Neural crest cell (in vitro differentiated cells): ENCODE results near the gene ORC3. TPM values are rescaled to one million over a fixed set of nuclear protein-coding genes. Genes with fewer than 3 reads are reported as not detected.

Source experiments
- DNase-seq: peaks from one replicate; pipeline ENCODE4 v3.0.0; 2021; ENCODE audit warnings: low read depth, mixed read lengths, low spot score
- H3K27ac Mint-ChIP-seq: one replicate; pipeline ENCODE4 v1.8.0; 2021; ENCODE audit warnings: mild to moderate bottlenecking, mixed read lengths; ENCODE audit not compliant: unreplicated experiment
- H3K27me3 Mint-ChIP-seq: 2 replicates; pipeline ENCODE4 v1.8.0; 2021; ENCODE audit warnings: low read depth, mild to moderate bottlenecking, mixed read lengths
- H3K36me3 Mint-ChIP-seq: 2 replicates; pipeline ENCODE4 v1.8.0; 2021; ENCODE audit warnings: low read depth, mild to moderate bottlenecking, mixed read lengths
- H3K4me1 Mint-ChIP-seq: 2 replicates; pipeline ENCODE4 v1.8.0; 2021; ENCODE audit warnings: mixed read lengths
- H3K4me3 Mint-ChIP-seq: one replicate; pipeline ENCODE4 v1.8.0; 2021; ENCODE audit warnings: mild to moderate bottlenecking, mixed read lengths
- H3K9me3 Mint-ChIP-seq: 2 replicates; pipeline ENCODE4 v1.8.0; 2021; ENCODE audit warnings: mixed read lengths
- total RNA-seq: library from RNA; stranded (reverse); gene quantifications from 2 replicates; pipeline ENCODE4 v1.2.1, GENCODE V29; 2021
- TF ChIP-seq, protein P1 (sequence below): fragments of 200-600 bp; sonication (generic); conservative IDR thresholded peaks from 2 replicates; pipeline ENCODE4 v1.5.0; 2021; ENCODE audit warnings: antibody characterized with exemption, mild to moderate bottlenecking

Gene ORC3
- total RNA-seq, 1 donor from 2014 or later, result 37.3 TPM

DNA sequence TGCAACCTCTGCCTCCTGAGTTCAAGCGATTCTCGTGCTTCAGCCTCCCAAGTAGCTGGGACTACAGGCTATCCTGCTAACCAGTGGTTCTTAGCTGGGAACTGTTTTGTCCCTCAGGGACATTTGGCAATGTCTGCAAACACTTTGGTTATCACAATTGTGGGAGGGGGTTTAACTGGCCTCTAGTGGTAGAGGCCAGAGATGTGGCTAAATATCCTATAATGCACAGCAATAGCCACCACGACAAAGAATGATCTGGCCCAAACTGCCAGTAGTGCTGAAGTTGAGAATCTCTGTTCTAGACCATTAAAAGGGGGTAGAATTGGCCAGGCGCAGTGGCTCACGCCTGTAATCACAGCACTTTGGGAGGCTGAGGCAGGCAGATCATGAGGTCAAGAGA, 83.3 kb downstream of the ORC3 start:
- DNase-seq, result no peak
- Mint-ChIP-seq H3K27ac (no peak overlapping the region), H3K4me1 (no peaks in the 10 kb centered on the region), H3K36me3 (peaks cover 23% of the 10 kb centered on the region), H3K4me3 (no peak overlapping the region), H3K9me3 (no peaks in the 10 kb centered on the region), H3K27me3 (no peaks in the 10 kb centered on the region)
- TF ChIP-seq, protein P1, sequence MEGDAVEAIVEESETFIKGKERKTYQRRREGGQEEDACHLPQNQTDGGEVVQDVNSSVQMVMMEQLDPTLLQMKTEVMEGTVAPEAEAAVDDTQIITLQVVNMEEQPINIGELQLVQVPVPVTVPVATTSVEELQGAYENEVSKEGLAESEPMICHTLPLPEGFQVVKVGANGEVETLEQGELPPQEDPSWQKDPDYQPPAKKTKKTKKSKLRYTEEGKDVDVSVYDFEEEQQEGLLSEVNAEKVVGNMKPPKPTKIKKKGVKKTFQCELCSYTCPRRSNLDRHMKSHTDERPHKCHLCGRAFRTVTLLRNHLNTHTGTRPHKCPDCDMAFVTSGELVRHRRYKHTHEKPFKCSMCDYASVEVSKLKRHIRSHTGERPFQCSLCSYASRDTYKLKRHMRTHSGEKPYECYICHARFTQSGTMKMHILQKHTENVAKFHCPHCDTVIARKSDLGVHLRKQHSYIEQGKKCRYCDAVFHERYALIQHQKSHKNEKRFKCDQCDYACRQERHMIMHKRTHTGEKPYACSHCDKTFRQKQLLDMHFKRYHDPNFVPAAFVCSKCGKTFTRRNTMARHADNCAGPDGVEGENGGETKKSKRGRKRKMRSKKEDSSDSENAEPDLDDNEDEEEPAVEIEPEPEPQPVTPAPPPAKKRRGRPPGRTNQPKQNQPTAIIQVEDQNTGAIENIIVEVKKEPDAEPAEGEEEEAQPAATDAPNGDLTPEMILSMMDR, result no peak

DNA sequence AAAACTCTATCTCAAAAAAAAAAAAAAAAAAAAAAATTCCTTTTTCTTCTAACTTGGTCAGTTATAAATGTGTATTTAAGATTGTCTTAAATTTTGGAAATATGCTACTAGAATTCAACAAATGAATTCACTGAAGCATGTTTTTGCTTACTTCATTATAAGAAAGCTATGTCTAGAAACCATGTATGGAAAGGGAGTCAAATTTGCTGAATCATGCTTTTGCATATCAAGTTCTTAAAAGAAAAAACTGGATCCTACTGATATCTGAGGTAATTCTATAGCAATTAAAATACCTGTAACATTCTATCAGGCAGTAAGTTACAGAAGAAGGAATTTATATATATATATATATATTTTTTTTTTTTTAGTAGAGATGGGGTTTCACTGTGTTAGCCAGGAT, 84.4 kb downstream of the ORC3 start:
- no peak overlapping the region for H3K4me3 Mint-ChIP-seq
- no peak overlapping the region for H3K27ac Mint-ChIP-seq
- DNase-seq, result no peak
- H3K36me3 Mint-ChIP-seq, result peaks cover 23% of the 10 kb centered on the region
- TF ChIP-seq, protein P1, result no peak
- H3K4me1 Mint-ChIP-seq, result no peaks in the 10 kb centered on the region
- H3K27me3 Mint-ChIP-seq, result no peaks in the 10 kb centered on the region
- no peaks in the 10 kb centered on the region for H3K9me3 Mint-ChIP-seq

DNA sequence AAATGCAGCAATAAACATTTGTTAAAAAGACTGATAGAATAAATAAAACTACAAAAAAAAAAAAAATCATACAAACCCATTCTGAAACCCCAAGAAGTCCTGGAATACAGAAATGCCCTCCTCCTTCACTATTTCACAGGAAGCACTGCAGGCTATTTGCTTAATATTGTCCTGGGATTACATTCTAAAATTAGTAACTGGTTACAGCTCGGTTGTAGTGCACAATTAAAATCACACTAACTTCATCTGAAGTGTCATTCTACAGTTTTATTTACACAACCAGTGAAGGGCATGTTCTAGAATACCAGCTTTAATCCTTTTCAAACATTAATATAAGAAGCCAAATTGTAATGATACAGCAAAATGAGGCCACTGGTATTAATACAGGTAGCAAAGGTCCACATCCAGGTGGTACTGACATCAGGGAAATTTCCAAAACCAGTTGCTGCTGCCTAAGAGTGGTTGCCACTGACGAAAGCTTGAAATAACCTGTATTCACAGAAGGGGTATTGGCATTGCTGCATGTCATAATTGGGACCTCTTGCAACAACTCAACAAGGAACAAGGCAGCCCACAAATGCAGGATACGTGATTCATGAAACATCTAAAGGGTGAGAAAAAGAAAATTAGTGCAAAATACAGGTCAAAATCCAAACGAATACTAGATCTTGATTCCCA, 85.2 kb downstream of the ORC3 start:
- Mint-ChIP-seq H3K27ac (no peak overlapping the region), H3K36me3 (peaks cover 26% of the 10 kb centered on the region), H3K4me3 (no peak overlapping the region), H3K27me3 (no peaks in the 10 kb centered on the region), H3K4me1 (no peaks in the 10 kb centered on the region), H3K9me3 (no peaks in the 10 kb centered on the region)
- TF ChIP-seq, protein P1, result no peak
- no peak for DNase-seq

DNA sequence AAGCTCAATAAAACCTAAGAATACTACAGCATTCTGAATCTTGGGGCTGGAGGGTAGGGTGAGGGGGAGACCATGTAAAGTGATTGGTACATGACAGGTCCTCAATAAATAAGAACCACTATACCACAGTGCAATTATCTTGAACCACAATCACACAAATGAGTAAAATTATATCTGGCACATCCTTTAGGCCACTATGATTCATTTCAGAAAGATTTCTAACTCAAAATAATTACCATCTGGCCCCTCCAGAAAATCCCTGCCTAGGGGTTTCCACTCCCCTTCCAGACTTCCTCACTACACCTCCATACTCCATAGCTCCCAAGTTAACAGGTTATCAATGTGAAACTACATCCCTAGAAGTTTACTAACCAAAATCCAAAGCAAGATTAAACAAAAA, 92.4 kb downstream of the ORC3 start:
- DNase-seq, result no peak
- Mint-ChIP-seq H3K4me1 (peaks cover 29% of the 10 kb centered on the region), H3K27ac (no peak overlapping the region), H3K36me3 (peaks cover 14% of the 10 kb centered on the region), H3K27me3 (no peaks in the 10 kb centered on the region), H3K4me3 (no peak overlapping the region), H3K9me3 (no peaks in the 10 kb centered on the region)
- TF ChIP-seq, protein P1, result no peak

DNA sequence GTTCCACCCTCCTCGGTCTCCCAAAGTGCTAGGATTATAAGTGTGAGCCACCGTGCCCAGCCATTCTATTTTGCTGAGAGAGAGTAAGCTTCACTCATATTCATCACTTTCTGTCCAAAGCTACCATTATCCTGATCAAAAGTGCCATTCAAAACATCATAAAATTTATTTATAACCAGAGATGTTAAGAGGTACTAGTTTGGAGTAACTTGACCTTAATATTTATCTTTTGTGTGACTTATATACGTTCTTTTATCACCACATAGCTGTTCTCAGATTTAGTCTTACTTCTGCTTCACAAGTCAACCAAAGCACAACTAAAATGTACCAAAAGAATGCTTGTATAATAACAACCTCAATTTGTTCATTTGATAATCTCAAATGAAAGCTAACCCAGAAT, 94.0 kb downstream of the ORC3 start:
- Mint-ChIP-seq H3K9me3 (no peaks in the 10 kb centered on the region), H3K4me3 (no peak overlapping the region), H3K27me3 (no peaks in the 10 kb centered on the region), H3K4me1 (peaks cover 29% of the 10 kb centered on the region), H3K27ac (no peak overlapping the region), H3K36me3 (peaks cover 8% of the 10 kb centered on the region)
- no peak for DNase-seq
- TF ChIP-seq, protein P1, result no peak
